HEK293 (cell line): Measurements from ENCODE around the gene AZGP1.

Experiments
- GLI4 ChIP-seq: fragments of 450-650 bp; formaldehyde crosslinking; IDR thresholded peaks from 2 replicates; pipeline ENCODE4 v1.5.1; 2016; ENCODE audit warnings: missing biosample characterization, missing genetic modification characterization
- KLF1 ChIP-seq: fragments of 450-650 bp; formaldehyde crosslinking; IDR thresholded peaks from 2 replicates; pipeline ENCODE4 v1.5.1; 2016; ENCODE audit warnings: missing biosample characterization, missing genetic modification characterization
- ZBTB20 ChIP-seq: fragments of 450-650 bp; formaldehyde crosslinking; IDR thresholded peaks from 2 replicates; pipeline ENCODE4 v1.5.1; 2016; ENCODE audit warnings: missing biosample characterization, missing genetic modification characterization
- ZNF274 ChIP-seq, 2 experiments: fragments of 200-500 bp in 1 of 2; fragments of 450-650 bp in 1 of 2; sonication (Bioruptor generic) in 1 of 2; formaldehyde crosslinking in 1 of 2; IDR thresholded peaks; 2 replicates each; pipeline versions ENCODE4 v1.5.1 to v1.6.1; 2014 to 2016; ENCODE audit warnings: borderline replicate concordance in 1 of 2, inconsistent platforms in 1 of 2, low read length in 1 of 2, missing biosample characterization in 1 of 2, missing genetic modification characterization in 1 of 2
- ZNF350 ChIP-seq: fragments of 450-650 bp; formaldehyde crosslinking; IDR thresholded peaks from 2 replicates; pipeline ENCODE4 v1.5.0; 2017; ENCODE audit warnings: missing biosample characterization, mild to moderate bottlenecking, missing genetic modification characterization
- ZNF37A ChIP-seq: fragments of 450-650 bp; IDR thresholded peaks from 2 replicates; pipeline ENCODE4 v1.5.1; 2018; ENCODE audit warnings: missing biosample characterization, missing genetic modification characterization
- ZNF76 ChIP-seq: fragments of 450-650 bp; formaldehyde crosslinking; IDR thresholded peaks from 2 replicates; pipeline ENCODE4; 2016; ENCODE audit warnings: low read depth, missing biosample characterization, missing genetic modification characterization, borderline replicate concordance
- ZSCAN23 ChIP-seq: fragments of 450-650 bp; formaldehyde crosslinking; IDR thresholded peaks from 2 replicates; pipeline ENCODE4 v1.5.1; 2016; ENCODE audit warnings: missing biosample characterization, missing genetic modification characterization
- TF ChIP-seq, protein P1 (sequence below): fragments of 450-650 bp; formaldehyde crosslinking; IDR thresholded peaks from 2 replicates; pipeline ENCODE4 v1.5.1; 2016; ENCODE audit warnings: missing biosample characterization, missing genetic modification characterization, low read depth
- TF ChIP-seq, protein P2 (sequence below): fragments of 450-650 bp; formaldehyde crosslinking; IDR thresholded peaks from 2 replicates; pipeline ENCODE4 v1.5.1; 2016; ENCODE audit warnings: missing biosample characterization, missing genetic modification characterization
- TF ChIP-seq, protein P3 (sequence below): fragments of 450-650 bp; formaldehyde crosslinking; IDR thresholded peaks from 2 replicates; pipeline ENCODE4 v1.5.1; 2016; ENCODE audit warnings: missing biosample characterization, missing genetic modification characterization
- TF ChIP-seq, protein P4 (sequence below): fragments of 450-650 bp; formaldehyde crosslinking; IDR thresholded peaks from 2 replicates; pipeline ENCODE4 v1.5.1; 2016; ENCODE audit warnings: missing biosample characterization, missing genetic modification characterization
- TF ChIP-seq, protein P5 (sequence below): fragments of 450-650 bp; formaldehyde crosslinking; conservative IDR thresholded peaks from 2 replicates; pipeline ENCODE4 v1.5.1; 2016; ENCODE audit warnings: low read depth, missing biosample characterization, missing genetic modification characterization

DNA sequence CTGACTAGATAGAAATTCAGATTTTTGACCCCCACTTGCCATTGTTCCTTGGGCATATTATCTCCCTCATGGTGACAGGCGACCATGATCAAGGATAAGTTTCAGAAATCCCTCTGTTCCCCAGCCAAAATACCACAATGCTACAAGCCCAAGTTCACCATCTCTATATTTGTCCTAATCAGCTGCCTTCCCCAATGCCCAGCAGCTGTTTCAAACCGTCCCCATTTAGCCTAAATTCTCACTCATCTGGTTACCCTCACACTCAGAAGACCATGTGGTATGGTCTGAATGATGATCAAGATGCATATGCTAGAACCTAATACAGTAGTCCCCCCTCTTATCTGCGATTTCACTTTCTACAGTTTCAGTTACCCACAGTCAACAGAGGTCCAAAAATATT is 45.5 kb downstream of the AZGP1 start:
- TF ChIP-seq, protein P1, sequence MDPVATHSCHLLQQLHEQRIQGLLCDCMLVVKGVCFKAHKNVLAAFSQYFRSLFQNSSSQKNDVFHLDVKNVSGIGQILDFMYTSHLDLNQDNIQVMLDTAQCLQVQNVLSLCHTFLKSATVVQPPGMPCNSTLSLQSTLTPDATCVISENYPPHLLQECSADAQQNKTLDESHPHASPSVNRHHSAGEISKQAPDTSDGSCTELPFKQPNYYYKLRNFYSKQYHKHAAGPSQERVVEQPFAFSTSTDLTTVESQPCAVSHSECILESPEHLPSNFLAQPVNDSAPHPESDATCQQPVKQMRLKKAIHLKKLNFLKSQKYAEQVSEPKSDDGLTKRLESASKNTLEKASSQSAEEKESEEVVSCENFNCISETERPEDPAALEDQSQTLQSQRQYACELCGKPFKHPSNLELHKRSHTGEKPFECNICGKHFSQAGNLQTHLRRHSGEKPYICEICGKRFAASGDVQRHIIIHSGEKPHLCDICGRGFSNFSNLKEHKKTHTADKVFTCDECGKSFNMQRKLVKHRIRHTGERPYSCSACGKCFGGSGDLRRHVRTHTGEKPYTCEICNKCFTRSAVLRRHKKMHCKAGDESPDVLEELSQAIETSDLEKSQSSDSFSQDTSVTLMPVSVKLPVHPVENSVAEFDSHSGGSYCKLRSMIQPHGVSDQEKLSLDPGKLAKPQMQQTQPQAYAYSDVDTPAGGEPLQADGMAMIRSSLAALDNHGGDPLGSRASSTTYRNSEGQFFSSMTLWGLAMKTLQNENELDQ (tag by site-specific recombination) = no peak
- TF ChIP-seq, protein P2, sequence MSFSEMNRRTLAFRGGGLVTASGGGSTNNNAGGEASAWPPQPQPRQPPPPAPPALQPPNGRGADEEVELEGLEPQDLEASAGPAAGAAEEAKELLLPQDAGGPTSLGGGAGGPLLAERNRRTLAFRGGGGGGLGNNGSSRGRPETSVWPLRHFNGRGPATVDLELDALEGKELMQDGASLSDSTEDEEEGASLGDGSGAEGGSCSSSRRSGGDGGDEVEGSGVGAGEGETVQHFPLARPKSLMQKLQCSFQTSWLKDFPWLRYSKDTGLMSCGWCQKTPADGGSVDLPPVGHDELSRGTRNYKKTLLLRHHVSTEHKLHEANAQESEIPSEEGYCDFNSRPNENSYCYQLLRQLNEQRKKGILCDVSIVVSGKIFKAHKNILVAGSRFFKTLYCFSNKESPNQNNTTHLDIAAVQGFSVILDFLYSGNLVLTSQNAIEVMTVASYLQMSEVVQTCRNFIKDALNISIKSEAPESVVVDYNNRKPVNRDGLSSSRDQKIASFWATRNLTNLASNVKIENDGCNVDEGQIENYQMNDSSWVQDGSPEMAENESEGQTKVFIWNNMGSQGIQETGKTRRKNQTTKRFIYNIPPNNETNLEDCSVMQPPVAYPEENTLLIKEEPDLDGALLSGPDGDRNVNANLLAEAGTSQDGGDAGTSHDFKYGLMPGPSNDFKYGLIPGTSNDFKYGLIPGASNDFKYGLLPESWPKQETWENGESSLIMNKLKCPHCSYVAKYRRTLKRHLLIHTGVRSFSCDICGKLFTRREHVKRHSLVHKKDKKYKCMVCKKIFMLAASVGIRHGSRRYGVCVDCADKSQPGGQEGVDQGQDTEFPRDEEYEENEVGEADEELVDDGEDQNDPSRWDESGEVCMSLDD = no peak
- TF ChIP-seq ZNF37A (tag by site-specific recombination) (no peak), ZSCAN23 (tag by site-specific recombination) (no peak), ZBTB20 (tag by site-specific recombination) (no peak), ZNF350 (no peak), GLI4 (tag by site-specific recombination) (no peak), ZNF274 (IDR thresholded peaks at IDR 0.05; ENCODE audit: low read length) (no peak), ZNF274 (tag by site-specific recombination; IDR thresholded peaks at IDR 0.05; ENCODE audit: borderline replicate concordance) (no peak), ZNF76 (tag by site-specific recombination) (no peak), KLF1 (tag by site-specific recombination) (no peak)
- TF ChIP-seq, protein P3, sequence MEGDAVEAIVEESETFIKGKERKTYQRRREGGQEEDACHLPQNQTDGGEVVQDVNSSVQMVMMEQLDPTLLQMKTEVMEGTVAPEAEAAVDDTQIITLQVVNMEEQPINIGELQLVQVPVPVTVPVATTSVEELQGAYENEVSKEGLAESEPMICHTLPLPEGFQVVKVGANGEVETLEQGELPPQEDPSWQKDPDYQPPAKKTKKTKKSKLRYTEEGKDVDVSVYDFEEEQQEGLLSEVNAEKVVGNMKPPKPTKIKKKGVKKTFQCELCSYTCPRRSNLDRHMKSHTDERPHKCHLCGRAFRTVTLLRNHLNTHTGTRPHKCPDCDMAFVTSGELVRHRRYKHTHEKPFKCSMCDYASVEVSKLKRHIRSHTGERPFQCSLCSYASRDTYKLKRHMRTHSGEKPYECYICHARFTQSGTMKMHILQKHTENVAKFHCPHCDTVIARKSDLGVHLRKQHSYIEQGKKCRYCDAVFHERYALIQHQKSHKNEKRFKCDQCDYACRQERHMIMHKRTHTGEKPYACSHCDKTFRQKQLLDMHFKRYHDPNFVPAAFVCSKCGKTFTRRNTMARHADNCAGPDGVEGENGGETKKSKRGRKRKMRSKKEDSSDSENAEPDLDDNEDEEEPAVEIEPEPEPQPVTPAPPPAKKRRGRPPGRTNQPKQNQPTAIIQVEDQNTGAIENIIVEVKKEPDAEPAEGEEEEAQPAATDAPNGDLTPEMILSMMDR (tag by site-specific recombination) = no peak
- TF ChIP-seq, protein P4, sequence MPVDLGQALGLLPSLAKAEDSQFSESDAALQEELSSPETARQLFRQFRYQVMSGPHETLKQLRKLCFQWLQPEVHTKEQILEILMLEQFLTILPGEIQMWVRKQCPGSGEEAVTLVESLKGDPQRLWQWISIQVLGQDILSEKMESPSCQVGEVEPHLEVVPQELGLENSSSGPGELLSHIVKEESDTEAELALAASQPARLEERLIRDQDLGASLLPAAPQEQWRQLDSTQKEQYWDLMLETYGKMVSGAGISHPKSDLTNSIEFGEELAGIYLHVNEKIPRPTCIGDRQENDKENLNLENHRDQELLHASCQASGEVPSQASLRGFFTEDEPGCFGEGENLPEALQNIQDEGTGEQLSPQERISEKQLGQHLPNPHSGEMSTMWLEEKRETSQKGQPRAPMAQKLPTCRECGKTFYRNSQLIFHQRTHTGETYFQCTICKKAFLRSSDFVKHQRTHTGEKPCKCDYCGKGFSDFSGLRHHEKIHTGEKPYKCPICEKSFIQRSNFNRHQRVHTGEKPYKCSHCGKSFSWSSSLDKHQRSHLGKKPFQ (tag by site-specific recombination) = no peak
- TF ChIP-seq, protein P5, sequence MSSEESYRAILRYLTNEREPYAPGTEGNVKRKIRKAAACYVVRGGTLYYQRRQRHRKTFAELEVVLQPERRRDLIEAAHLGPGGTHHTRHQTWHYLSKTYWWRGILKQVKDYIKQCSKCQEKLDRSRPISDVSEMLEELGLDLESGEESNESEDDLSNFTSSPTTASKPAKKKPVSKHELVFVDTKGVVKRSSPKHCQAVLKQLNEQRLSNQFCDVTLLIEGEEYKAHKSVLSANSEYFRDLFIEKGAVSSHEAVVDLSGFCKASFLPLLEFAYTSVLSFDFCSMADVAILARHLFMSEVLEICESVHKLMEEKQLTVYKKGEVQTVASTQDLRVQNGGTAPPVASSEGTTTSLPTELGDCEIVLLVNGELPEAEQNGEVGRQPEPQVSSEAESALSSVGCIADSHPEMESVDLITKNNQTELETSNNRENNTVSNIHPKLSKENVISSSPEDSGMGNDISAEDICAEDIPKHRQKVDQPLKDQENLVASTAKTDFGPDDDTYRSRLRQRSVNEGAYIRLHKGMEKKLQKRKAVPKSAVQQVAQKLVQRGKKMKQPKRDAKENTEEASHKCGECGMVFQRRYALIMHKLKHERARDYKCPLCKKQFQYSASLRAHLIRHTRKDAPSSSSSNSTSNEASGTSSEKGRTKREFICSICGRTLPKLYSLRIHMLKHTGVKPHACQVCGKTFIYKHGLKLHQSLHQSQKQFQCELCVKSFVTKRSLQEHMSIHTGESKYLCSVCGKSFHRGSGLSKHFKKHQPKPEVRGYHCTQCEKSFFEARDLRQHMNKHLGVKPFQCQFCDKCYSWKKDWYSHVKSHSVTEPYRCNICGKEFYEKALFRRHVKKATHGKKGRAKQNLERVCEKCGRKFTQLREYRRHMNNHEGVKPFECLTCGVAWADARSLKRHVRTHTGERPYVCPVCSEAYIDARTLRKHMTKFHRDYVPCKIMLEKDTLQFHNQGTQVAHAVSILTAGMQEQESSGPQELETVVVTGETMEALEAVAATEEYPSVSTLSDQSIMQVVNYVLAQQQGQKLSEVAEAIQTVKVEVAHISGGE = no peak
